K562 treated with DMSO at 1 percent for 24 hours (cell line): ENCODE data around the gene DBF4. TPM values are rescaled to one million over a fixed set of nuclear protein-coding genes. Genes with fewer than 3 reads are reported as not detected.

Source experiments
- total RNA-seq: library from RNA; unstranded; fragments of 300-600 nt; gene quantifications from 2 replicates; pipeline ENCODE4 v1.2.3, GENCODE V29; 2022; ENCODE audit warnings: low read depth; ENCODE audit not compliant: insufficient read depth

DBF4 gene
- 27.8 and 36.5 TPM in 2 replicates for total RNA-seq

GRCh38 chr7:87876040-87876868 lies at the start of gene DBF4, which contains the start of gene SLC25A40:
Gene DBF4 (plus strand): TSS chr7:87876493. CDS start chr7:87876733, 240 bp downstream.
Gene SLC25A40 (minus strand): TSS chr7:87876360. CDS start chr7:87858727, 17,633 bp downstream.

GRCh38 chr7:87933953-87934698 lies 57.8 kb downstream of the DBF4 start, which contains the start of gene ADAM22:
Gene ADAM22 (plus strand): TSS chr7:87934251. CDS start chr7:87934466, 215 bp downstream.

Other genes with a start within 250 kb of the DBF4 start
- not detected in 2 replicates for gene RUNDC3B, start 248.1 kb upstream of the DBF4 start, total RNA-seq
- 8.1 and 9.5 TPM in 2 replicates for gene SLC25A40, start 133 bp upstream of the DBF4 start, total RNA-seq
- 0.51 TPM in 1 of 2 replicates, not detected in the other for gene ADAM22, start 57.8 kb downstream of the DBF4 start, total RNA-seq